GM12892 (cell line): ENCODE data around the gene ZNRF3.

Experiments used
- POLR2A ChIP-seq: IDR thresholded peaks from 2 replicates; pipeline ENCODE4 v1.6.1; 2011; ENCODE audit warnings: low read depth, low read length, control low read depth
- POLR2AphosphoS5 ChIP-seq: IDR thresholded peaks from 2 replicates; pipeline ENCODE4 v1.6.1; 2011; ENCODE audit warnings: low read depth, low read length, control low read depth
- TAF1 ChIP-seq: IDR thresholded peaks from 2 replicates; pipeline ENCODE4 v1.6.1; 2011; ENCODE audit warnings: low read depth, mild to moderate bottlenecking, control low read depth, low read length, borderline replicate concordance

GRCh38 chr22:28923826-28924732 lies 40.7 kb downstream of the ZNRF3 start:
- TF ChIP-seq TAF1 (no peak), POLR2A (no peak), POLR2AphosphoS5 (no peak)
